ENCODE results near the gene MGME1. TPM values are rescaled to one million over a fixed set of nuclear protein-coding genes. Genes with fewer than 3 reads are reported as not detected.

MGME1 gene
- total RNA-seq, 2 donors from 2014 or later = 7.4 to 8.8 TPM

DNA sequence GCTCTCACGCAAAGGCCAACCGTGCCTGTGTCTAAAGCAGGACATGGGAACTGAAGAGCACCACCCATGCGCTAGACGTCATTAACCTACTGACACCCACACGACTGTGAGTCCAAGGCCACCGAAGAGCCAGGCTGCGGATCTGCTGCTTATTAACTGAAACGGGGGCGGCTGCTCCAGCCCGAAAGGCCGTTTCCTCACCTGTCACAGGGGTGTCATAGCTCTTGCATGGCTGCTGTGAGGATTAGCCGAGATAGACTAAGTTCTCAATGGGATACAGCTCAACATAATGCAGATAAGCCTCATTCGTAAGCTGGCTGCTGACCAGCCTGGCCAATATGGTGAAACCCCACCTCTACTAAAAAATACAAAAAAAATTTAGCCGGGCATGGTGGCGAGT lies 62.2 kb downstream of the MGME1 start:
- DNase-seq (ENCODE audit: low spot score) (no peak), ATAC-seq (ENCODE audit: insufficient number of reproducible peaks, low FRiP score, low read depth) (no peak)
- TF ChIP-seq, protein P1, sequence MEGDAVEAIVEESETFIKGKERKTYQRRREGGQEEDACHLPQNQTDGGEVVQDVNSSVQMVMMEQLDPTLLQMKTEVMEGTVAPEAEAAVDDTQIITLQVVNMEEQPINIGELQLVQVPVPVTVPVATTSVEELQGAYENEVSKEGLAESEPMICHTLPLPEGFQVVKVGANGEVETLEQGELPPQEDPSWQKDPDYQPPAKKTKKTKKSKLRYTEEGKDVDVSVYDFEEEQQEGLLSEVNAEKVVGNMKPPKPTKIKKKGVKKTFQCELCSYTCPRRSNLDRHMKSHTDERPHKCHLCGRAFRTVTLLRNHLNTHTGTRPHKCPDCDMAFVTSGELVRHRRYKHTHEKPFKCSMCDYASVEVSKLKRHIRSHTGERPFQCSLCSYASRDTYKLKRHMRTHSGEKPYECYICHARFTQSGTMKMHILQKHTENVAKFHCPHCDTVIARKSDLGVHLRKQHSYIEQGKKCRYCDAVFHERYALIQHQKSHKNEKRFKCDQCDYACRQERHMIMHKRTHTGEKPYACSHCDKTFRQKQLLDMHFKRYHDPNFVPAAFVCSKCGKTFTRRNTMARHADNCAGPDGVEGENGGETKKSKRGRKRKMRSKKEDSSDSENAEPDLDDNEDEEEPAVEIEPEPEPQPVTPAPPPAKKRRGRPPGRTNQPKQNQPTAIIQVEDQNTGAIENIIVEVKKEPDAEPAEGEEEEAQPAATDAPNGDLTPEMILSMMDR (IDR thresholded peaks at IDR 0.05) = no peak
- Histone ChIP-seq H3K36me3 (no peaks in the 10 kb centered on the region), H3K9me3 (no peaks in the 10 kb centered on the region), H3K27me3 (replicated peaks; ENCODE audit: insufficient read depth) (no peaks in the 10 kb centered on the region), H3K27ac (no peak overlapping the region), H3K4me1 (ENCODE audit: control insufficient read depth in 1 of 2, low read depth in 2 of 2) (no peaks in the 10 kb centered on the region), H3K4me3 (no peak overlapping the region)

DNA sequence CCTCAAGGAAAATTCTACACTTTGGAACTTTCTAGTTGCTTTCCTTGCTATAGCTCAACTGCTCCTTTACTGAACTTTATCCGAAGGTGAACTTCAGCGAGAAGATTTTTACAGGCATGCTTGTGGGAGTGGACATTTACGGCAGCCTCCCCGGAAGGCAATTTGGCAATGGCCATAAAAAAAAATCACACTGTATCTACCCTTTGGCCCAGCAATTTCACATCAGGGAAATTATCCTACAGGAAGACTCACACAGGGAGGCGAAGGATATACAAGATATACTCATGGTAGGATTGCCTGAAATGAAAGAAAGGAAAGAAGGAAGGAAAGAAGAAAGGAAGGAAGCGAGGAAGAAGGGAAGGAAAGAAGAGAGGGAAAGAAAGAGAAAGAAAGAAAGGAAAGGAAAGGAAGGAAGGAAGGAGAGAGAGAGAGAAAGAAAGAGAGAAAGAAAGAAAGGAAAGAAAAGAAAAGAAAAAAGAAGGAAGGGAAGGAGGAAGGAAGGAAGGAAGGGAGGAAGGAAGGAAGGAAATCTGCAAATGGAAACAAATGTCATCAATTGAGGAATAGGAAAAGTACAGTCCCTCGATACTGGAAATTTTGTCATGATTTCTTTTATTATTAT lies 63.2 kb downstream of the MGME1 start:
- H3K9me3 ChIP-seq = no peaks in the 10 kb centered on the region
- H3K4me1 ChIP-seq (ENCODE audit: control insufficient read depth in 1 of 2, low read depth in 2 of 2) = no peaks in the 10 kb centered on the region
- TF ChIP-seq, protein P1 (IDR thresholded peaks at IDR 0.05) = no peak
- ATAC-seq (ENCODE audit: insufficient number of reproducible peaks, low FRiP score, low read depth) (no peak), DNase-seq (ENCODE audit: low spot score) (no peak)
- no peaks in the 10 kb centered on the region for H3K36me3 ChIP-seq
- H3K27ac ChIP-seq = no peak overlapping the region
- H3K27me3 ChIP-seq (replicated peaks; ENCODE audit: insufficient read depth) = no peaks in the 10 kb centered on the region
- no peak overlapping the region for H3K4me3 ChIP-seq

DNA sequence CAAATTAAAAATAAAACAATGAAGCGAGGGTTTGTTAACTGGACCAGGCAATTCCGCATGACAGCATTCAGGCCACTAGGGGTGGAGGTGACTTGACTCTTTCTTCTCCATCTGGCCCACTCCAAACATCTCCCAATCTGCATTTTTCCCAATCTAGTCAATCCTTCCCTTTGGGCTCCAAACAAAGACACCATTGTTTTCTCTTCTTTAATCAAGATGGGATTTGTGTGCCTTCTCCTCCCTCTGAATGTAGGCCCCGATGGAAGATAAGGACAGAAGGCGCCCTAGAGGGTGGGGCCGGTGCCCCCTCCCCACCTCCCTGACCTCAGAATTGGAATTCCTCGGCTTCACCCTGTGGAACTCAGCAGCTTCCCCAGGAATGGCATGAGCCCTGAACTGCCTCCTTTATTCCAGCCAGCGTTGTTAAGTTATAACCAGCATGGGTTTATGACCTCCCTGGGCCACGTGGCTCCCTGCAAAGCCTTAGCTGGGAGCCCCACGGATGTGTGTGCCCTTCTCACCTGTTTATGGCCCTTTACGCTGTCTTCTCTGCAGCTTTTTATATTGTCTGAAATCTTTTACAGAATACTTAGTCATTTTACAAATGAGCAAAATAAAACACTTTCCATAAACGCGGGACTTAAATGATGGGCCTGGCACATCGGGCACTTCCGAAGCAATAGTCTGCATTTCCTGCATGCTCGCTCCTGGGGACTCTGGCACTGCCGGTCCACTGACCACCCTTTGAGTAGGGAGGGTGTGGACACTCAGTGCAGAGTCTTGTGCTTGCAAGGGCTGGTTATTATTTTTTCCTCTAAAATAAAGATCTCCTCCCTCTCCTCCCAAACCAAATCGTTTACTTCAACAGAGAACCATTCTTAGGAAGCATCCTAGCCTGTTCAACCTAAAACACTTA lies 64.4 kb downstream of the MGME1 start:
- Histone ChIP-seq H3K4me1 (ENCODE audit: control insufficient read depth in 1 of 2, low read depth in 2 of 2) (no peaks in the 10 kb centered on the region), H3K36me3 (no peaks in the 10 kb centered on the region), H3K27me3 (replicated peaks; ENCODE audit: insufficient read depth) (no peaks in the 10 kb centered on the region), H3K27ac (no peak overlapping the region), H3K9me3 (no peaks in the 10 kb centered on the region), H3K4me3 (no peak overlapping the region)
- TF ChIP-seq, protein P1 (IDR thresholded peaks at IDR 0.05) = no peak
- ATAC-seq (ENCODE audit: insufficient number of reproducible peaks, low FRiP score, low read depth) (no peak), DNase-seq (ENCODE audit: low spot score) (no peak)

DNA sequence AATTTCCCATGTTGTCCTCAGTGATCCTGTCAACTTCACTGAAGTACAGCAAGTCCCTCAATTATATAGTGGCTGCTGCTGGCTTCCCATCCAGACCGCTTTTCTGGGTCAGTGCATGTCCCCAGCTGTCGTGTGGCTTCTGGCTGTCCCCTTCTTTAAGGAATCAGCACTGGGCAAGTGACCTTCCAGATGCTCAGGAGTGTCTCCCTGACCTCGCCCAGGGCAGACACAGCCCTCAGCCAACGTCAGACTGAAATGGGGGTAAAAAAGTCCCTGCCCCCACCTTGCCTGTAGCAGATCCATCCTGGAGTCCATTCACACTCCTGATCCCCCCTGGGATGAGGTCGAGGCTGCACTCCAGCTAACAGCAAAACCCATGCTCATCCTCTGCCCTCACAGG lies 65.2 kb downstream of the MGME1 start:
- H3K27me3 ChIP-seq (replicated peaks; ENCODE audit: insufficient read depth) = no peaks in the 10 kb centered on the region
- H3K4me3 ChIP-seq = no peak overlapping the region
- no peak for ATAC-seq (ENCODE audit: insufficient number of reproducible peaks, low FRiP score, low read depth)
- H3K36me3 ChIP-seq = no peaks in the 10 kb centered on the region
- no peaks in the 10 kb centered on the region for H3K9me3 ChIP-seq
- H3K4me1 ChIP-seq (ENCODE audit: control insufficient read depth in 1 of 2, low read depth in 2 of 2) = no peaks in the 10 kb centered on the region
- TF ChIP-seq, protein P1 (IDR thresholded peaks at IDR 0.05) = no peak
- no peak overlapping the region for H3K27ac ChIP-seq
- no peak for DNase-seq (ENCODE audit: low spot score)

DNA sequence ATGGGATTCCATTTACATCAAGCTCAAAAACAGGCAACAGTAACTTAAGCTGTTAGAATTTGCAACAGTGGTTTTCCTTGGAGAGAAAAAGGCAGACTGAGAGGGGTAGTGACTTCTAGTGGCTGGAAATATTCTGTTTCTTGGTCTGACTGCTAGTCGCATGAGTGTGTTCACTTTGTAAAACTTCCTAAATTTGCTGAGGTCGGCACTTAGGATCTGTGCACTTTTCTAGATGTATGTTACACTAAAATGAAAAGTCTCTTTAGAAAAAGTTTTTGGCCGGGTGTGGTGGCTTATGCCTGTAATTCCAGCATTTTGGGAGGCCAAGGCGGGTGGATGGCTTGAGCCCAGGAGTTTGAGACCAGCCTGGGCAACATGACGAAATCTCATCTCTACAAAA lies 70.2 kb downstream of the MGME1 start:
- peaks cover 5% of the 10 kb centered on the region for H3K9me3 ChIP-seq
- DNase-seq (ENCODE audit: low spot score) (no peak), ATAC-seq (ENCODE audit: insufficient number of reproducible peaks, low FRiP score, low read depth) (no peak)
- H3K36me3 ChIP-seq = no peaks in the 10 kb centered on the region
- H3K4me3 ChIP-seq = no peak overlapping the region
- TF ChIP-seq, protein P1 (IDR thresholded peaks at IDR 0.05) = no peak
- no peaks in the 10 kb centered on the region for H3K27me3 ChIP-seq (replicated peaks; ENCODE audit: insufficient read depth)
- H3K4me1 ChIP-seq (ENCODE audit: control insufficient read depth in 1 of 2, low read depth in 2 of 2) = no peaks in the 10 kb centered on the region
- H3K27ac ChIP-seq = no peak overlapping the region
